Measurements from ENCODE around the gene OXTR. TPM values are rescaled to one million over a fixed set of nuclear protein-coding genes. Genes with fewer than 3 reads are reported as not detected.

OXTR gene
- total and polyA plus RNA-seq, 2 experiments from 2014 or later: 5.5 to 9.3 TPM

GRCh38 chr3:8712045-8712907 lies 57.1 kb downstream of the OXTR start:
- peaks cover 76% of the 10 kb centered on the region for H3K27me3 Mint-ChIP-seq (ENCODE audit: insufficient read depth, low read depth, poor library complexity)
- no peak overlapping the region for H3K27ac Mint-ChIP-seq
- no peak overlapping the region for H3K4me3 ChIP-seq
- ATAC-seq (no peak), DNase-seq (ENCODE audit: low spot score) (no peak)
- H3K36me3 Mint-ChIP-seq (ENCODE audit: low read depth): peaks cover 13% of the 10 kb centered on the region
- H3K9me2 ChIP-seq (ENCODE audit: insufficient read depth): no peaks in the 10 kb centered on the region
- peaks cover 20% of the 10 kb centered on the region for H3K9me3 Mint-ChIP-seq
- no peak for TF ChIP-seq JUNB (IDR thresholded peaks at IDR 0.05; ENCODE audit: unreplicated experiment)
- TF ChIP-seq ZNF331 (CRISPR knock-in tag; IDR thresholded peaks at IDR 0.05; ENCODE audit: low read depth): no peak
- TF ChIP-seq EZH2phosphoT487 (IDR thresholded peaks at IDR 0.05; ENCODE audit: unreplicated experiment): no peak
- no peak for TF ChIP-seq ZNF462 (CRISPR knock-in tag; IDR thresholded peaks at IDR 0.05)
- TF ChIP-seq CREB1 (CRISPR knock-in tag; IDR thresholded peaks at IDR 0.05; ENCODE audit: low read depth): no peak
- TF ChIP-seq ETS1 (IDR thresholded peaks at IDR 0.05): no peak
- TF ChIP-seq STAT1 (IDR thresholded peaks at IDR 0.05; ENCODE audit: unreplicated experiment): no peak
- TF ChIP-seq, protein P1, sequence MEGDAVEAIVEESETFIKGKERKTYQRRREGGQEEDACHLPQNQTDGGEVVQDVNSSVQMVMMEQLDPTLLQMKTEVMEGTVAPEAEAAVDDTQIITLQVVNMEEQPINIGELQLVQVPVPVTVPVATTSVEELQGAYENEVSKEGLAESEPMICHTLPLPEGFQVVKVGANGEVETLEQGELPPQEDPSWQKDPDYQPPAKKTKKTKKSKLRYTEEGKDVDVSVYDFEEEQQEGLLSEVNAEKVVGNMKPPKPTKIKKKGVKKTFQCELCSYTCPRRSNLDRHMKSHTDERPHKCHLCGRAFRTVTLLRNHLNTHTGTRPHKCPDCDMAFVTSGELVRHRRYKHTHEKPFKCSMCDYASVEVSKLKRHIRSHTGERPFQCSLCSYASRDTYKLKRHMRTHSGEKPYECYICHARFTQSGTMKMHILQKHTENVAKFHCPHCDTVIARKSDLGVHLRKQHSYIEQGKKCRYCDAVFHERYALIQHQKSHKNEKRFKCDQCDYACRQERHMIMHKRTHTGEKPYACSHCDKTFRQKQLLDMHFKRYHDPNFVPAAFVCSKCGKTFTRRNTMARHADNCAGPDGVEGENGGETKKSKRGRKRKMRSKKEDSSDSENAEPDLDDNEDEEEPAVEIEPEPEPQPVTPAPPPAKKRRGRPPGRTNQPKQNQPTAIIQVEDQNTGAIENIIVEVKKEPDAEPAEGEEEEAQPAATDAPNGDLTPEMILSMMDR (conservative IDR thresholded peaks at IDR 0.05; ENCODE audit: low read depth in 2 of 2): no peak
- no peak overlapping the region for H3K4me2 ChIP-seq
- H3K4me1 Mint-ChIP-seq: peaks cover 11% of the 10 kb centered on the region; the same call in 2 of the 3 replicates
- H3K4me1 ChIP-seq (ENCODE audit: insufficient read depth): no peaks in the 10 kb centered on the region; the same call in 1 of the 2 replicates
- H3K79me2 ChIP-seq (replicated peaks; ENCODE audit: insufficient read depth): no peaks in the 10 kb centered on the region
- H3K27ac ChIP-seq (ENCODE audit: low read depth): no peak overlapping the region
- H3F3A ChIP-seq (replicated peaks; ENCODE audit: low read depth): no peaks in the 10 kb centered on the region
- no peak overlapping the region for H2AFZ ChIP-seq
- H3K27me3 ChIP-seq (ENCODE audit: insufficient read depth): peaks cover 67% of the 10 kb centered on the region
- no peaks in the 10 kb centered on the region; the same call in 1 of the 2 replicates for H4K20me1 ChIP-seq (replicated peaks; ENCODE audit: insufficient read depth)
- H3K4me3 Mint-ChIP-seq: no peak overlapping the region
- H3K36me3 ChIP-seq (ENCODE audit: insufficient read depth): no peaks in the 10 kb centered on the region
